Lung microvascular endothelial cell (primary cell): ENCODE measurements around the gene LHX2. TPM values are rescaled to one million over a fixed set of nuclear protein-coding genes. Genes with fewer than 3 reads are reported as not detected.

Source experiments
- DNase-seq, 2 donors: peaks; one replicate each; pipeline versions ENCODE4 v3.0.0 to v3.0.0-alpha.2; 2010; ENCODE audit warnings: low read depth in 2 of 2
- total RNA-seq: library from RNA; depleted of rRNA; stranded (reverse); fragments of >200 nt; gene quantifications from 2 replicates; pipeline ENCODE4 v1.2.1, GENCODE V29; 2014

Gene LHX2
- total RNA-seq, 1 donor from 2014 or later, result not detected

GRCh38 chr9:124012368-124013301, 1.1 kb downstream of the LHX2 start:
- no peak for DNase-seq

DNA sequence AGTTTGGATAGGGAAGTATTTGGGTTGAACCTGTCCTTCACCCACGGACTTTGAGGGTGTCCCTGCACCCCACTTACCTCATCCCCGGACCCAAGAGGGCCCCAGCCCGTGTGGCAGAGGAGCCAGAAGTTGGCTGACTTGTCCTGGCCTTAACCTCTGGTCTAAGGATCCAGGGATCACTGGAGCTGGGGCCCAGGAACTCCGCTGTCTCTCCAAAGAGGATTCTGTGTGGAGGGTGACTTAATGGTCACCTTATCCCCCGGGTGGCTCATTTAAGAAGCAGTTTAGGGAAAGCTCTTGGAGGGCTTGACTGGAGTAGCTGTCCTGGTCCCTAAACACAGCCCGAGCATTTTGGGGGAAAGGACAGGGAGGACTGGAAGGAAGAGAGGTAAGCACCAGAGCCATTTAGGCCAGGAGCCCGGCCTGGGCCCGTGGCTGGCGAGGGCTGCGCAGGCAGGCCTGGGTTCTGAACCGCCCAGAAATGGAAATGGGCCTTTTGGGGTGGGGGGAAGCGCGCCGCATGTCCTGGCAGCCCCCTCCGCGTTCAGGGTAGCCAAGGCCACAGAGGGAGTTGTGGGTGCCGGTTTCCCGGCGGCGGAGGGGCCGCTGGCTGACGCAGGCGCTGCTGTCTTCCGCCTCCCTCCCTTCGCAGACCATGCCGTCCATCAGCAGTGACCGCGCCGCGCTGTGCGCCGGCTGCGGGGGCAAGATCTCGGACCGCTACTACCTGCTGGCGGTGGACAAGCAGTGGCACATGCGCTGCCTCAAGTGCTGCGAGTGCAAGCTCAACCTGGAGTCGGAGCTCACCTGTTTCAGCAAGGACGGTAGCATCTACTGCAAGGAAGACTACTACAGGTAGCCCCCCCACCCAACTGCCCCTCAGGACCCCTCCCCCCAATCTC, 2.0 kb downstream of the LHX2 start:
- DNase-seq, result no peak

DNA sequence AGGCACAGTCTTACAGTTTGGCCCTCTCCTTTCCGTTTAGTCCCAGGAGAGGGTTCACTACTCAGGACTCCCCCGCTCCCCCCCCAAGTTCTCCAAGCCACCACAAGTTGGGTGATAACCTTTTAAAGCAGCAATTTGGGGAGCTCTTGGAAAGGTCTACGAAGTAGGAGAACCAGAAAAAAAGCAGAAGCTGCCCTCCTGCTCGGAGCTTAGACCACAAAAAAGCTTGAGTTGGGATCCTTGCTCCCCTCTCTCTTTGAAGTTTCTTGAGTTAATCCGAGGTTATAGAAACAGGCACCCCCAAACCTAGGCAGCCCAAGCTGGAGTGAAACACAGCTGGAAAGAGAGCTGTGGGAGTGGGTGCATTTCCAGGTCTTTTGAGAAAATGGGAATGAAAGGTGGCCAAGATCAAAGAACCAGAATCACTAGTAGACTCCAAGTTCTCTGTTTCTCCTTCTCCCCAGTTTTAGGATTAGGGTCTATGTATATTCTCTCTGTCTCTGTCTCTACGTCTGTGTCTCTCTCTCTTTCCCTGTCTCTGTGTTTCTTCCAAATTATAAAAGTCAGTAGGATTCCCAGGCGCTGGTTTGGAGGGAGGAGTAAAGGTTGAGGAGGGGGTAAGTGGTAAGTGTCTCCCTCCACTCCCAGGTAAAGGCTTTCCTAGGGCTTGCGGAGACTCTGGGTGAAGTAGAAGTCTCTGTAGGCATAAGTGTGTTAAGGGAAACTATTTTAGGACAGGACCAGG, 2.8 kb downstream of the LHX2 start:
- no peak for DNase-seq

DNA sequence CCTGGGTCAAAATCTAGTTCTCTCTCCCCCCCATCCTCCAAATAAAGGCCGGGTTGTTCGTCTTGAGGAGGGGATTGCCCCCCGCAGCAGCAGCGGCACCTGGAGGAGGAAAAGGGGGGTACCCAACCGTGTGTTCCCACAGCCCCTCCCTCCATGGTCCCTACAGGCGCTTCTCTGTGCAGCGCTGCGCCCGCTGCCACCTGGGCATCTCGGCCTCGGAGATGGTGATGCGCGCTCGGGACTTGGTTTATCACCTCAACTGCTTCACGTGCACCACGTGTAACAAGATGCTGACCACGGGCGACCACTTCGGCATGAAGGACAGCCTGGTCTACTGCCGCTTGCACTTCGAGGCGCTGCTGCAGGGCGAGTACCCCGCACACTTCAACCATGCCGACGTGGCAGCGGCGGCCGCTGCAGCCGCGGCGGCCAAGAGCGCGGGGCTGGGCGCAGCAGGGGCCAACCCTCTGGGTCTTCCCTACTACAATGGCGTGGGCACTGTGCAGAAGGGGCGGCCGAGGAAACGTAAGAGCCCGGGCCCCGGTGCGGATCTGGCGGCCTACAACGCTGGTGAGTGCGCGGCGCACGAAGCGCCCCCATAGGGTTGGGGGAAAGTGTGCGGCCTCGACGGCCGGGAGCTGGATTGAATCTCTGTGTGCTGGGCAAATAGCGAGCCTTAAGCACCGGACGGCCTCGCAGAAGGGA, 3.5 kb downstream of the LHX2 start:
- no peak for DNase-seq

- DNase-seq, result no peak
These were observed 4.1 kb downstream of the LHX2 start for GRCh38 chr9:124015661-124016131.

- DNase-seq, result no peak
These were observed 4.8 kb downstream of the LHX2 start for GRCh38 chr9:124016175-124017050.

DNA sequence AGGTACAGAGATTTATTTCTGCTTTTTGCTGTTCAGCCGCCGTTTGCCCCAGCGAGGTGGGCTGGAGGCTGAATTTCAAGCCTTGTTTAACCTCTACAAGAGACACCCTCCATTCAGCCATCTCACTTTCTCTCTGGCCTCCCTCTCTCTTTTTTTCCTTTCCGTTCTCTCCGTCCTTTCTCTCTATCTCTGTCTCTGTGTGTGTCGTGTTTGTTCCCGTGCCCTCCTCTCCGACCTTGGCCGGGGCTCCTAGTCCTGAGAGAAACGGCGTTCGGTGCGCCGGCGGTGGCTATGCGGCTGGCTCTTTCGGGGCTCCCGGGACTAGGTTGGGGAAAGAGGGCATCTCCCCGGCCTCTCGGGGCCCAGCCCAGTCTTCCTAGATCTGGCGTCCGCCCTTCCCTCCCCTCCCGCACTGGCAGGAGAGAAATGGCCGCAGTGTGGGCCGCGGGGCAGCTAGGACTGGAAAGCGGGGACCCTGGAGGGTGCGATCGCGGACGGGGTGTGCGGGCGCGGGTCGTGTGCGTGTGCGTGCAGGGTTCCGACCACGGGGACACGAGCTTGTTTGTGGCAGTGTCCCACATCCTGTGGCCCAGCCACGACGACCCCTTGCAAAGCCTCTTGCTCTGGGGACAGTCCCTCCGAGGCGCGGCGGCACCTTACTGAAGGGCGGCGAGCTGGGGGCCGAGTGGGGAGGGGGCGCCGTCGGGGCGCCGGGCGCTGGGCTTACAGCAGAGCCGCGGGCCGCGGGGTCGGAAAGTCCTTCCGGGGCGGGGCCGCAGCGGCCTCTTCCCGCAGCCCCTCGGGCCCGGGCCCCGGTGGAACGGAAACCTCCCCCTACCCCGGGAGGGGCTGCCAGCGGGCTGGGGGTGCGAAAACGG, 5.7 kb downstream of the LHX2 start:
- no peak for DNase-seq

- no peak for DNase-seq
These were observed 6.6 kb downstream of the LHX2 start for GRCh38 chr9:124017929-124018729.

- DNase-seq, result no peak
These were observed 7.4 kb downstream of the LHX2 start for GRCh38 chr9:124018730-124019697.

- no peak for DNase-seq
These were observed 8.4 kb downstream of the LHX2 start for GRCh38 chr9:124019771-124020519.

DNA sequence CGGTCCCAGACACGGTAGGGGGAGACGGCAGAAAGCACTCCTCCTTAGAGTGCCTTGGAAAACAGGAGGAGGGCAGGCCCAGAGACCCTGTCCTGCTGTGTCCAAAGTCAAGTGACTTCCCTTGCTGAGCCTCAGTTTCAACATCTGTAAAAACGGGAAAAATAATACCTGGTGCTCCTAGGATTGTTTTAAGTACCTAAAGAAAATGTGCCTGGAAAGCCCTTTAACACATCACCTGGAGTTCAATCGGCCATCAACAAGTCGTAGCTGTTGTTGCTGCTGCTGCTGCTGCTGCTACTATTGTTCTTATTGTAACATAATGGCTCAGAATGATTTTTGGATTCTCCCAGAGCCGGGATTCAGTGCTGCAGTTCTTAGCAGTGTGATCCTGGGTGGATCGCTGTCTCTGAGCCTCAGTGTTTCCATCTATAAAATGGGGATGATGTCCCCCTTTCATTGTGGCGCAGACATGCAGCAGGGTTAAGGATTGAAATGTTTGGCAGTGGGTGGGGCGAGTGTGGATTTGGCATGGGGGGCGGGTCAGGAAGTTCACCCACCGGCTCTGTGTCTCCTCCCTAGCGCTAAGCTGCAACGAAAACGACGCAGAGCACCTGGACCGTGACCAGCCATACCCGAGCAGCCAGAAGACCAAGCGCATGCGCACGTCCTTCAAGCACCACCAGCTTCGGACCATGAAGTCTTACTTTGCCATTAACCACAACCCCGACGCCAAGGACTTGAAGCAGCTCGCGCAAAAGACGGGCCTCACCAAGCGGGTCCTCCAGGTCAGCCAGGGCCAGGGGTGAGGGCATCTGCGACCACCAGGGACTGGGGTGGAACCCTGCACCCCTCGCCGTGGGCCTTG, 9.2 kb downstream of the LHX2 start:
- DNase-seq, result no peak

GRCh38 chr9:124021385-124021769, 9.8 kb downstream of the LHX2 start:
- no peak for DNase-seq

GRCh38 chr9:124022201-124023121, 10.9 kb downstream of the LHX2 start:
- no peak for DNase-seq

- DNase-seq, result no peak
These were observed 12.5 kb downstream of the LHX2 start for GRCh38 chr9:124024107-124024506.
